Measurements from ENCODE around the gene HSPB2. TPM values are rescaled to one million over a fixed set of nuclear protein-coding genes. Genes with fewer than 3 reads are reported as not detected.
A peak's percentile ranks its signal among the peaks of the same experiment; 100 is the strongest.

HSPB2 gene
- total and polyA plus RNA-seq, 2 of the 8 experiments (the other 6 are each of a cell fraction or from before 2014, with no cell fraction given) = 0.32 to 0.86 TPM

- TF ChIP-seq CHD7 (IDR thresholded peaks at IDR 0.05; ENCODE audit: insufficient replicate concordance, low read length) (no peak), EP300 (IDR thresholded peaks at IDR 0.05; ENCODE audit: borderline replicate concordance in 1 of 2, low read depth in 2 of 2, low read length in 2 of 2) (no peak), BCL11A (IDR thresholded peaks at IDR 0.05; ENCODE audit: low read depth in 2 of 2, low read length in 2 of 2) (no peak), KDM1A (IDR thresholded peaks at IDR 0.05; ENCODE audit: borderline replicate concordance, low read length) (no peak; the same call in 1 of the 2 replicates), SP2 (IDR thresholded peaks at IDR 0.05; ENCODE audit: low read length) (no peak), NRF1 (IDR thresholded peaks at IDR 0.05; ENCODE audit: low read depth, low read length) (no peak), SRF (IDR thresholded peaks at IDR 0.05; ENCODE audit: low read depth, low read length) (no peak), POU5F1 (IDR thresholded peaks at IDR 0.05; ENCODE audit: low read depth, low read length) (no peak), KDM4A (IDR thresholded peaks at IDR 0.05; ENCODE audit: low read depth, low read length, severe bottlenecking) (peak; percentile 97)
These were observed 41.4 kb upstream of the HSPB2 start, which contains the start of gene ALG9 (continued) for GRCh38 chr11:111870886-111871692.
